HCT116 (cell line): Measurements from ENCODE around the gene KRT36. TPM values are rescaled to one million over a fixed set of nuclear protein-coding genes. Genes with fewer than 3 reads are reported as not detected.

Experiments
- ATAC-seq: fragments of 200-7000 bp; cut with Tn5 transposase; 2 replicates; pipeline ENCODE4 v1.9.1; 2020; ENCODE audit warnings: mild to moderate bottlenecking, moderate library complexity
- BruUV-seq: library from RNA; stranded (reverse); fragments of 400-500 nt; replicated peaks from 2 replicates; lab custom pipeline; 2021; lab: Mats Ljungman, UMichigan
- CTCF ChIA-PET: fragments of 300-600 bp; sonication (Branson Sonifier 250); formaldehyde crosslinking; loops from one replicate; lab custom pipeline; 2021; ENCODE audit warnings: antibody characterized with exemption; lab: Charles Lee
- POLR2A ChIA-PET: fragments of 300-600, 350-600 bp; sonication (Branson Sonifier 250); formaldehyde crosslinking; loops from one replicate; lab custom pipeline; 2021; ENCODE audit warnings: antibody characterized with exemption; lab: Charles Lee
- RAD21 ChIA-PET, 2 experiments: fragments of 300-600 bp; sonication (Branson Sonifier 250); formaldehyde crosslinking; loops; one replicate each; lab custom pipeline; 2023; ENCODE audit warnings: low total read pairs in 2 of 2; ENCODE audit not compliant: uncharacterized antibody in 2 of 2, unreplicated experiment in 2 of 2, low non-redundant PET in 1 of 2; lab: Charles Lee
- DNase-seq: peaks from one replicate; pipeline ENCODE4 v3.0.0-alpha.2; 2010; ENCODE audit warnings: low read depth, low spot score
- H2AFZ ChIP-seq: fragments of 200-600 bp; shearing (Covaris generic), sonication (generic); 2 replicates; pipeline ENCODE4 v1.6.1; 2017; ENCODE audit warnings: low read depth, mixed run types, mixed read lengths, antibody characterized with exemption, low read length; ENCODE audit not compliant: poor library complexity, severe bottlenecking
- H3K27ac ChIP-seq: 2 replicates; pipeline ENCODE4 v1.5.1; 2012; ENCODE audit warnings: low read depth, low read length
- H3K27me3 ChIP-seq: fragments of 200-600 bp; sonication (generic); 2 replicates; pipeline ENCODE4 v1.6.1; 2016; ENCODE audit warnings: mixed run types, low read length, mixed read lengths; ENCODE audit not compliant: insufficient read depth
- H3K36me3 ChIP-seq, 2 experiments: fragments of 200-500 bp in 1 of 2; fragments of 200-600 bp in 1 of 2; sonication (Bioruptor generic) in 1 of 2; sonication (generic) in 1 of 2; 2 replicates each; pipeline versions ENCODE4 v1.5.1 to v1.6.1; 2014 to 2016; ENCODE audit warnings: low read length in 2 of 2, inconsistent platforms in 1 of 2, mixed read lengths in 1 of 2, mixed run types in 1 of 2; ENCODE audit not compliant: insufficient read depth in 2 of 2, control insufficient read depth in 1 of 2
- H3K4me1 ChIP-seq, 2 experiments: fragments of 200-600 bp in 1 of 2; sonication (generic) in 1 of 2; 2 replicates each; pipeline versions ENCODE4 v1.5.1 to v1.6.1; 2012 to 2017; ENCODE audit warnings: low read length in 2 of 2, inconsistent platforms in 1 of 2, mild to moderate bottlenecking in 1 of 2, mixed read lengths in 1 of 2, mixed run types in 1 of 2, moderate library complexity in 1 of 2; ENCODE audit not compliant: insufficient read depth in 2 of 2, control insufficient read depth in 1 of 2
- H3K4me2 ChIP-seq: fragments of 200-600 bp; sonication (generic); 2 replicates; pipeline ENCODE4 v1.6.1; 2017; ENCODE audit warnings: mixed run types, low read length, mixed read lengths
- H3K4me3 ChIP-seq, 2 experiments: fragments of 200-600 bp in 1 of 2; sonication (generic) in 1 of 2; replicated peaks in 1 of 2; 2 replicates each; pipeline ENCODE4 v1.5.1; 2011 to 2016; ENCODE audit warnings: low read length in 2 of 2, control low read depth in 1 of 2, low read depth in 1 of 2, mild to moderate bottlenecking in 1 of 2, mixed read lengths in 1 of 2, mixed run types in 1 of 2
- H3K79me2 ChIP-seq: fragments of 200-600 bp; sonication (generic); 2 replicates; pipeline ENCODE4 v1.6.1; 2017; ENCODE audit warnings: mild to moderate bottlenecking, mixed run types, low read length, moderate library complexity, mixed read lengths; ENCODE audit not compliant: insufficient read depth
- H3K9ac ChIP-seq: fragments of 200-600 bp; sonication (generic); 2 replicates; pipeline ENCODE4 v1.6.1; 2016; ENCODE audit warnings: low read length, mixed read lengths
- H3K9me2 ChIP-seq: fragments of 200-600 bp; sonication (generic), shearing (Covaris generic); 2 replicates; pipeline ENCODE4 v1.6.1; 2017; ENCODE audit warnings: mixed run types, mild to moderate bottlenecking, moderate library complexity; ENCODE audit not compliant: insufficient read depth
- H3K9me3 ChIP-seq, 2 experiments: fragments of 200-500 bp in 1 of 2; fragments of 200-600 bp in 1 of 2; sonication (Bioruptor generic) in 1 of 2; sonication (generic) in 1 of 2; 2 replicates each; pipeline ENCODE4 v1.6.1; 2014 to 2017; ENCODE audit warnings: low read length in 2 of 2, mixed read lengths in 2 of 2, inconsistent platforms in 1 of 2, low read depth in 1 of 2, mild to moderate bottlenecking in 1 of 2, mixed run types in 1 of 2, moderate library complexity in 1 of 2; ENCODE audit not compliant: control insufficient read depth in 1 of 2, insufficient read depth in 1 of 2
- H4K20me1 ChIP-seq: fragments of 200-600 bp; sonication (generic), shearing (Covaris generic); 2 replicates; pipeline ENCODE4 v1.6.1; 2017; ENCODE audit warnings: mixed run types, mild to moderate bottlenecking, moderate library complexity; ENCODE audit not compliant: insufficient read depth
- CBX3 ChIP-seq: IDR thresholded peaks from 2 replicates; pipeline ENCODE4 v1.6.1; 2012; ENCODE audit warnings: low read depth
- CEBPB ChIP-seq: IDR thresholded peaks from 2 replicates; pipeline ENCODE4 v1.6.1; 2012; ENCODE audit warnings: low read depth
- EGR1 ChIP-seq: IDR thresholded peaks from 2 replicates; pipeline ENCODE4 v1.6.1; 2012; ENCODE audit warnings: low read depth
- ELF1 ChIP-seq: IDR thresholded peaks from 2 replicates; pipeline ENCODE4 v1.6.1; 2012; ENCODE audit warnings: low read depth, borderline replicate concordance
- EZH2 ChIP-seq: fragments of 200-600 bp; sonication (generic); IDR thresholded peaks from 2 replicates; pipeline ENCODE4 v1.6.1; 2017; ENCODE audit warnings: antibody characterized with exemption, mixed run types
- EZH2phosphoT487 ChIP-seq: fragments of 200-600 bp; IDR thresholded peaks from 2 replicates; pipeline ENCODE4 v1.6.1; 2018; ENCODE audit warnings: antibody characterized with exemption, borderline replicate concordance
- JUND ChIP-seq: IDR thresholded peaks from 2 replicates; pipeline ENCODE4 v1.6.1; 2012
- SP1 ChIP-seq: IDR thresholded peaks from 2 replicates; pipeline ENCODE4 v1.6.1; 2012; ENCODE audit warnings: low read depth
- TCF7L2 ChIP-seq: IDR thresholded peaks from 2 replicates; pipeline ENCODE4 v1.7.0; 2011; ENCODE audit warnings: borderline replicate concordance, inconsistent platforms; ENCODE audit not compliant: insufficient read depth, insufficient read length; ENCODE audit errors: extremely low read depth
- ZFX ChIP-seq: fragments of 450-650 bp; IDR thresholded peaks from 2 replicates; pipeline ENCODE4 v1.6.1; 2017
- ZNF274 ChIP-seq: fragments of 200-500 bp; sonication (Bioruptor generic); IDR thresholded peaks from 2 replicates; pipeline ENCODE4 v1.6.1; 2014; ENCODE audit warnings: mild to moderate bottlenecking, low read depth, low read length, inconsistent platforms
- intact Hi-C: fragments of 100-400 bp; cut with micrococcal nuclease; formaldehyde crosslinking; loops from 2 replicates; pipeline ENCODE4 v1.10.0; 2022
- total RNA-seq: library from RNA; stranded (reverse); gene quantifications from one replicate; pipeline ENCODE4 v1.2.1, GENCODE V29; 2021; ENCODE audit not compliant: unreplicated experiment
- TF ChIP-seq, protein P1 (sequence below): IDR thresholded peaks from 2 replicates; pipeline ENCODE4 v1.6.1; 2012
- TF ChIP-seq, protein P2 (sequence below): IDR thresholded peaks from 2 replicates; pipeline ENCODE4 v1.6.1; 2012
- TF ChIP-seq, protein P3 (sequence below): IDR thresholded peaks from 2 replicates; pipeline ENCODE4 v1.6.1; 2011; ENCODE audit warnings: mild to moderate bottlenecking, low read length, moderate library complexity; ENCODE audit not compliant: insufficient replicate concordance; ENCODE audit errors: extremely low read depth
- TF ChIP-seq, protein P4 (sequence below), 3 experiments: fragments of 200-600 bp in 1 of 3; sonication (generic) in 1 of 3; IDR thresholded peaks in 2 of 3; conservative IDR thresholded peaks in 1 of 3; 2 replicates each; pipeline ENCODE4 v1.5.1; 2012 to 2017; ENCODE audit warnings: low read depth in 2 of 3, low read length in 2 of 3, antibody characterized with exemption in 1 of 3, borderline replicate concordance in 1 of 3, control low read depth in 1 of 3, mild to moderate bottlenecking in 1 of 3, mixed read lengths in 1 of 3, mixed run types in 1 of 3, moderate library complexity in 1 of 3; ENCODE audit not compliant: insufficient read depth in 1 of 3

Gene KRT36
- total RNA-seq, 1 experiment from 2014 or later: not detected

DNA sequence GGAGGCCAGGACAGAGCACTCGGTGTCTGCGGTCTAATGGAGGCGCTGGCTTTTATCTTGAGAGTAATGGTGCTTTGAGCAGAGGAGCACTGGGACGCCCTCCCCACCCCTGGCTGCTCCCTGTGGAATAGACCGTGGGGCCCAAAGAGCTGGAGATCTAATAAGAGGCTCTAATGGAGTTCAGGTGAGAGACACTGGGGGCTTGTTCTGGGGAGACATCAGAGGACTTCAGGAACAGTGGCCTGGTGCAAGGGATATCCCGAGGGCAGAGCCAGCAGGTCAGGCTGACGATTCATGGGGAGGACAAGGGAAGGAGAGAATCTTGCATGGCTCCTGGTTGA is 47.9 kb upstream of the KRT36 start:
- Histone ChIP-seq H3K4me2 (no peak overlapping the region), H3K27ac (no peak overlapping the region), H3K27me3 (no peaks in the 10 kb centered on the region), H3K9ac (no peak overlapping the region), H3K4me3 (no peak overlapping the region), H3K9me2 (no peaks in the 10 kb centered on the region), H2AFZ (no peak overlapping the region), H3K9me3 (no peaks in the 10 kb centered on the region), H3K36me3 (no peaks in the 10 kb centered on the region), H3K79me2 (no peaks in the 10 kb centered on the region), H4K20me1 (no peaks in the 10 kb centered on the region), H3K4me1 (peaks cover 22 to 66% of the 10 kb centered on the region in 2 experiments)
- no TSS peak for BruUV-seq
- ATAC-seq (no peak), DNase-seq (no peak)
- intact Hi-C loops: no loop called here
- ChIA-PET CTCF (interaction anchor here (4.9 kb wide), 1 partner anchor 11 kb away, joined by 39 read pairs; no protein-coding TSS in a partner anchor), RAD21 (no interaction called here), POLR2A (interaction anchor here (0.9 to 2.3 kb wide), 2 partner anchors 9 to 12 kb away, joined by 4 to 7 read pairs; partner anchors contain the start of gene KRT19)
- no peak for TF ChIP-seq EGR1
- no peak for TF ChIP-seq SP1
- no peak for TF ChIP-seq ZFX
- no peak for TF ChIP-seq ELF1

DNA sequence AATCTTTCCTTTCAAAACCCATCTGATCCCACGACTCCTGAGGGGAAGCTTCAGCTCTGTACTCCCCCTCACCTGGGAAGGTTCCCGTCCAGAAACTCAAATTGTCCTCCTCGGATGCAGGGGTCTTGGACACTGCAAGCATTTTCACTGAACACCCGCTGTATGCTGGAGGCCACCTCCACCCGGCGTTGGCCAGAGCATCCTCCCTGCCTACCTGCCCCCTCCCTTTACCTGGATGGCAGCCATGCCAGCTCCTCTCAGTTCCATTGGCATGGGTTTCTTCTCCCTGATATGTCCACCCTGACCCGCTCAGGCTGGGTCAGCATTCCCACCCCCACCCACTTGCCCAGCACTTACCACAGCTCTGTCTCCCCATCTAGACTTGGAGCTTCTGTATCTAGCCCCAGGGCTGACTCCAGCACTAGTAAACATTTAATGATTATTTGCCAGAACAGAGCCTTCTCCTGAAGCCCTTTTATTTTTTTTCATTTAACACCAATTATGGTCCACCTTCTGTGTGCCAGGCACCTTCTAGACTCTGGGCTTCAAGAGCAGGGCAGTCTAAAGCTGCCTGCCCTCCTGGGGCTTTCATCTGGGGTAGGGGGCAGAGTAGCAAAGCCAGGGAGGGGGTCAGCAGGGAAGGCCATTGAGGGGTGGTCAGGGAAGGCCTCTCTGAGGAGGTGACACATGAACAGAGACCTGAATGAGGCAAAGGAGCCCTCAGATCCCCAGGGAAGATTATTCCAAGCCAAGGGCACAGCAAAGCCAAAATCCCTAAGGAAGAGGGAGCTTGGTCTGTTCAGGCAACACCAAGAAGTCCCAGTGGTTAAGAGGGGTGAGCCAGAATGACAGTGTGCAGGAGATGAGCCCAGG is 47.3 kb upstream of the KRT36 start:
- H3K4me1 ChIP-seq: peaks cover 22 to 72% of the 10 kb centered on the region in 2 experiments
- RAD21 ChIA-PET: interaction anchor here in 1 of 2 experiments (1.0 kb wide), 1 partner anchor 12 kb away, joined by 3 read pairs; no protein-coding TSS in a partner anchor
- H3K4me2 ChIP-seq: no peak overlapping the region
- no peak overlapping the region for H3K9ac ChIP-seq
- no peaks in the 10 kb centered on the region for H3K36me3 ChIP-seq
- H3K27ac ChIP-seq: no peak overlapping the region
- H3K4me3 ChIP-seq: no peak overlapping the region
- H3K79me2 ChIP-seq: no peaks in the 10 kb centered on the region
- intact Hi-C loops: no loop called here
- no peaks in the 10 kb centered on the region for H4K20me1 ChIP-seq
- no peak overlapping the region for H2AFZ ChIP-seq
- CTCF ChIA-PET: interaction anchor here (1.2 to 4.9 kb wide), 2 partner anchors 12 to 126 kb away, joined by 5 to 39 read pairs; no protein-coding TSS in a partner anchor
- no peaks in the 10 kb centered on the region for H3K9me2 ChIP-seq
- no peaks in the 10 kb centered on the region for H3K9me3 ChIP-seq
- ATAC-seq: no peak
- no peaks in the 10 kb centered on the region for H3K27me3 ChIP-seq
- no TSS peak for BruUV-seq
- no peak for DNase-seq
- POLR2A ChIA-PET: interaction anchor here (0.7 to 2.3 kb wide), 4 partner anchors 9 to 15 kb away, joined by 3 to 7 read pairs (median 4); partner anchors contain the start of gene KRT19
- TF ChIP-seq CBX3: no peak
- TF ChIP-seq, protein P1, sequence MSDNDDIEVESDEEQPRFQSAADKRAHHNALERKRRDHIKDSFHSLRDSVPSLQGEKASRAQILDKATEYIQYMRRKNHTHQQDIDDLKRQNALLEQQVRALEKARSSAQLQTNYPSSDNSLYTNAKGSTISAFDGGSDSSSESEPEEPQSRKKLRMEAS: no peak
- TF ChIP-seq EZH2phosphoT487: no peak
- TF ChIP-seq EZH2: no peak
- no peak for TF ChIP-seq EGR1
- TF ChIP-seq, protein P2, sequence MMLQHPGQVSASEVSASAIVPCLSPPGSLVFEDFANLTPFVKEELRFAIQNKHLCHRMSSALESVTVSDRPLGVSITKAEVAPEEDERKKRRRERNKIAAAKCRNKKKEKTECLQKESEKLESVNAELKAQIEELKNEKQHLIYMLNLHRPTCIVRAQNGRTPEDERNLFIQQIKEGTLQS: no peak
- TF ChIP-seq, protein P3, sequence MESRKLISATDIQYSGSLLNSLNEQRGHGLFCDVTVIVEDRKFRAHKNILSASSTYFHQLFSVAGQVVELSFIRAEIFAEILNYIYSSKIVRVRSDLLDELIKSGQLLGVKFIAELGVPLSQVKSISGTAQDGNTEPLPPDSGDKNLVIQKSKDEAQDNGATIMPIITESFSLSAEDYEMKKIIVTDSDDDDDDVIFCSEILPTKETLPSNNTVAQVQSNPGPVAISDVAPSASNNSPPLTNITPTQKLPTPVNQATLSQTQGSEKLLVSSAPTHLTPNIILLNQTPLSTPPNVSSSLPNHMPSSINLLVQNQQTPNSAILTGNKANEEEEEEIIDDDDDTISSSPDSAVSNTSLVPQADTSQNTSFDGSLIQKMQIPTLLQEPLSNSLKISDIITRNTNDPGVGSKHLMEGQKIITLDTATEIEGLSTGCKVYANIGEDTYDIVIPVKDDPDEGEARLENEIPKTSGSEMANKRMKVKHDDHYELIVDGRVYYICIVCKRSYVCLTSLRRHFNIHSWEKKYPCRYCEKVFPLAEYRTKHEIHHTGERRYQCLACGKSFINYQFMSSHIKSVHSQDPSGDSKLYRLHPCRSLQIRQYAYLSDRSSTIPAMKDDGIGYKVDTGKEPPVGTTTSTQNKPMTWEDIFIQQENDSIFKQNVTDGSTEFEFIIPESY: no peak
- no peak for TF ChIP-seq CEBPB
- no peak for TF ChIP-seq TCF7L2
- no peak for TF ChIP-seq JUND
- TF ChIP-seq, protein P4, sequence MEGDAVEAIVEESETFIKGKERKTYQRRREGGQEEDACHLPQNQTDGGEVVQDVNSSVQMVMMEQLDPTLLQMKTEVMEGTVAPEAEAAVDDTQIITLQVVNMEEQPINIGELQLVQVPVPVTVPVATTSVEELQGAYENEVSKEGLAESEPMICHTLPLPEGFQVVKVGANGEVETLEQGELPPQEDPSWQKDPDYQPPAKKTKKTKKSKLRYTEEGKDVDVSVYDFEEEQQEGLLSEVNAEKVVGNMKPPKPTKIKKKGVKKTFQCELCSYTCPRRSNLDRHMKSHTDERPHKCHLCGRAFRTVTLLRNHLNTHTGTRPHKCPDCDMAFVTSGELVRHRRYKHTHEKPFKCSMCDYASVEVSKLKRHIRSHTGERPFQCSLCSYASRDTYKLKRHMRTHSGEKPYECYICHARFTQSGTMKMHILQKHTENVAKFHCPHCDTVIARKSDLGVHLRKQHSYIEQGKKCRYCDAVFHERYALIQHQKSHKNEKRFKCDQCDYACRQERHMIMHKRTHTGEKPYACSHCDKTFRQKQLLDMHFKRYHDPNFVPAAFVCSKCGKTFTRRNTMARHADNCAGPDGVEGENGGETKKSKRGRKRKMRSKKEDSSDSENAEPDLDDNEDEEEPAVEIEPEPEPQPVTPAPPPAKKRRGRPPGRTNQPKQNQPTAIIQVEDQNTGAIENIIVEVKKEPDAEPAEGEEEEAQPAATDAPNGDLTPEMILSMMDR (IDR thresholded peaks at IDR 0.05 in 2 of 3, conservative IDR thresholded peaks at IDR 0.05 in 1 of 3; ENCODE audit: borderline replicate concordance in 1 of 3, insufficient read depth in 1 of 3, low read depth in 2 of 3, low read length in 2 of 3): no peak
- TF ChIP-seq ZNF274: no peak
